GM12873 (cell line): Measurements from ENCODE around the gene CTBP2.

Experiments
- TF ChIP-seq, protein P1 (sequence below): IDR thresholded peaks from 2 replicates; pipeline ENCODE4 v1.5.1; 2012; ENCODE audit warnings: low read depth, mild to moderate bottlenecking, moderate library complexity, low read length, control low read depth; ENCODE audit not compliant: insufficient read depth; ENCODE audit errors: missing control alignments

CTBP2 gene

GRCh38 chr10:125014086-125014830 is 146.1 kb downstream of the CTBP2 start:
- TF ChIP-seq, protein P1, sequence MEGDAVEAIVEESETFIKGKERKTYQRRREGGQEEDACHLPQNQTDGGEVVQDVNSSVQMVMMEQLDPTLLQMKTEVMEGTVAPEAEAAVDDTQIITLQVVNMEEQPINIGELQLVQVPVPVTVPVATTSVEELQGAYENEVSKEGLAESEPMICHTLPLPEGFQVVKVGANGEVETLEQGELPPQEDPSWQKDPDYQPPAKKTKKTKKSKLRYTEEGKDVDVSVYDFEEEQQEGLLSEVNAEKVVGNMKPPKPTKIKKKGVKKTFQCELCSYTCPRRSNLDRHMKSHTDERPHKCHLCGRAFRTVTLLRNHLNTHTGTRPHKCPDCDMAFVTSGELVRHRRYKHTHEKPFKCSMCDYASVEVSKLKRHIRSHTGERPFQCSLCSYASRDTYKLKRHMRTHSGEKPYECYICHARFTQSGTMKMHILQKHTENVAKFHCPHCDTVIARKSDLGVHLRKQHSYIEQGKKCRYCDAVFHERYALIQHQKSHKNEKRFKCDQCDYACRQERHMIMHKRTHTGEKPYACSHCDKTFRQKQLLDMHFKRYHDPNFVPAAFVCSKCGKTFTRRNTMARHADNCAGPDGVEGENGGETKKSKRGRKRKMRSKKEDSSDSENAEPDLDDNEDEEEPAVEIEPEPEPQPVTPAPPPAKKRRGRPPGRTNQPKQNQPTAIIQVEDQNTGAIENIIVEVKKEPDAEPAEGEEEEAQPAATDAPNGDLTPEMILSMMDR = no peak

DNA sequence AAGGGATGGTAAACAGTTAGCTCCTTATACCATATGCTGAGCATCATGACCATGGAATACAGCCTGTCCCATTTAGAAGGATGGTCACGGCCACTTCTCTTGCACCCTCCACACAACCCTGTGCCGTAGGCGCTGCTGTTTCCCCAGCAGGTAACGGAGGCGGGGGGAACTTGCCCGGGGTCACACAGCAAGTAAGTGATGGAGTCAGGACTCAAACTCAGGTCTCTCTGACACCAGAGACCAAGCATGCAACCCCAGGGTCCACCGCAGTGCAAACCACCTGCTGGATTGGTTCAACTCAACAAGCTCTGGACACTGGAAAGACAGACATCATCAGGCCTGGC is 146.9 kb downstream of the CTBP2 start:
- TF ChIP-seq, protein P1 = no peak

GRCh38 chr10:125012851-125013528 is 147.4 kb downstream of the CTBP2 start:
- TF ChIP-seq, protein P1 = no peak

GRCh38 chr10:125011926-125012705 is 148.2 kb downstream of the CTBP2 start:
- TF ChIP-seq, protein P1 = no peak

- TF ChIP-seq, protein P1 = no peak
Observed at GRCh38 chr10:125011171-125011925, 149.0 kb downstream of the CTBP2 start.

DNA sequence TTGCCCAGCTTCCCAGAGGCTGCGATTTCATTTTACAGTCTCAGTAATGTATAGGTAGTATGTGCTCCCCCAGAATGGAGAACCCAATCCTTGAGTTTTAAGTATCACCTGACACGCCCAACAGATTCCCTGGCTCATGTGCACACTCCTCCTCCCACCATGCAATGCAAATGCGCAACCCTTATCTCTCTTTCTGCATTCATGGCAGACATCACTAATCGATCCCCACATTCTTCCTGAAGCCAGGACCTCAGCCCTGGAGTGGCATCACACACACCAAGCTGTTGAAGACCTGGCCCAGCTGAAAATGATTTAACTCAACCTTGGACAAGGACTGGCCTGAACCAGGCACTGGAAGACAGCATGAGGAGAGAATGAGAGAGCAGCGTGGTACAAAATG is 150.0 kb downstream of the CTBP2 start:
- TF ChIP-seq, protein P1 = no peak
